ENCODE data around the gene HMGB1.

The HMGB1 gene

GRCh38 chr13:30465593-30466357 is at the start of gene HMGB1:
HMGB1 (minus strand) TSS chr13:30465936; CDS start chr13:30463680, 2,256 bp downstream.
- peak within 1 kb of the TSS in 4 of 5 donors; percentile 70 to 80 (median 76) for H3K4me3 ChIP-seq (ENCODE audit: low read depth in 1 of 5, low read length in 5 of 5)
- H3K9ac ChIP-seq (ENCODE audit: low read length in 5 of 5): peak within 1 kb of the TSS in 4 of 5 donors; percentile 64 to 93 (median 82)

GRCh38 chr13:30510811-30511371 is 45.2 kb upstream of the HMGB1 start:
- H3K9ac ChIP-seq (ENCODE audit: low read length in 5 of 5): no peak overlapping the region
- no peaks in the 10 kb centered on the region for H3K36me3 ChIP-seq (ENCODE audit: control insufficient read depth in 5 of 5, insufficient read depth in 5 of 5, low read length in 5 of 5)
- H3K27me3 ChIP-seq (ENCODE audit: control insufficient read depth in 5 of 5, insufficient read depth in 4 of 5, low read length in 5 of 5): no peaks in the 10 kb centered on the region
- H3K9me3 ChIP-seq (ENCODE audit: control insufficient read depth in 5 of 5, low read length in 5 of 5): no peaks in the 10 kb centered on the region
- no peak overlapping the region for H3K4me3 ChIP-seq (ENCODE audit: low read depth in 1 of 5, low read length in 5 of 5)
- H3K4me1 ChIP-seq (ENCODE audit: control insufficient read depth in 5 of 5, insufficient read depth in 5 of 5, low read length in 5 of 5): no peaks in the 10 kb centered on the region
- no peak overlapping the region for H3K27ac ChIP-seq (ENCODE audit: low read depth, low read length)

More at GRCh38 chr13:30465593-30466357, at the start of gene HMGB1:
- H3K36me3 ChIP-seq (ENCODE audit: control insufficient read depth in 5 of 5, insufficient read depth in 5 of 5, low read length in 5 of 5): peaks cover 5 to 12% (median 10%) of the 10 kb centered on the region in 5 donors
- no peaks in the 10 kb centered on the region for H3K27me3 ChIP-seq (ENCODE audit: control insufficient read depth in 5 of 5, insufficient read depth in 4 of 5, low read length in 5 of 5)
- peak within 1 kb of the TSS; percentile 94 for H3K27ac ChIP-seq (ENCODE audit: low read depth, low read length)
- peaks cover 3 to 38% (median 25%) of the 10 kb centered on the region in 5 donors for H3K4me1 ChIP-seq (ENCODE audit: control insufficient read depth in 5 of 5, insufficient read depth in 5 of 5, low read length in 5 of 5)
- no peaks in the 10 kb centered on the region for H3K9me3 ChIP-seq (ENCODE audit: control insufficient read depth in 5 of 5, low read length in 5 of 5)

- no peak overlapping the region for H3K27ac ChIP-seq (ENCODE audit: low read depth, low read length)
- H3K4me3 ChIP-seq (ENCODE audit: low read depth in 1 of 5, low read length in 5 of 5): no peak overlapping the region
- no peaks in the 10 kb centered on the region for H3K36me3 ChIP-seq (ENCODE audit: control insufficient read depth in 5 of 5, insufficient read depth in 5 of 5, low read length in 5 of 5)
- no peaks in the 10 kb centered on the region for H3K9me3 ChIP-seq (ENCODE audit: control insufficient read depth in 5 of 5, low read length in 5 of 5)
- H3K27me3 ChIP-seq (ENCODE audit: control insufficient read depth in 5 of 5, insufficient read depth in 4 of 5, low read length in 5 of 5): no peaks in the 10 kb centered on the region
- no peaks in the 10 kb centered on the region for H3K4me1 ChIP-seq (ENCODE audit: control insufficient read depth in 5 of 5, insufficient read depth in 5 of 5, low read length in 5 of 5)
- no peak overlapping the region for H3K9ac ChIP-seq (ENCODE audit: low read length in 5 of 5)
Measured at GRCh38 chr13:30510091-30510490, 44.4 kb upstream of the HMGB1 start.

GRCh38 chr13:30509254-30510050 is 43.7 kb upstream of the HMGB1 start:
- no peaks in the 10 kb centered on the region for H3K36me3 ChIP-seq (ENCODE audit: control insufficient read depth in 5 of 5, insufficient read depth in 5 of 5, low read length in 5 of 5)
- no peak overlapping the region for H3K27ac ChIP-seq (ENCODE audit: low read depth, low read length)
- H3K4me3 ChIP-seq (ENCODE audit: low read depth in 1 of 5, low read length in 5 of 5): no peak overlapping the region
- no peaks in the 10 kb centered on the region for H3K4me1 ChIP-seq (ENCODE audit: control insufficient read depth in 5 of 5, insufficient read depth in 5 of 5, low read length in 5 of 5)
- H3K9me3 ChIP-seq (ENCODE audit: control insufficient read depth in 5 of 5, low read length in 5 of 5): no peaks in the 10 kb centered on the region
- no peaks in the 10 kb centered on the region for H3K27me3 ChIP-seq (ENCODE audit: control insufficient read depth in 5 of 5, insufficient read depth in 4 of 5, low read length in 5 of 5)
- no peak overlapping the region for H3K9ac ChIP-seq (ENCODE audit: low read length in 5 of 5)

GRCh38 chr13:30504081-30504480 is 38.3 kb upstream of the HMGB1 start:
- Histone ChIP-seq H3K9ac (ENCODE audit: low read length in 5 of 5) (no peak overlapping the region), H3K4me1 (ENCODE audit: control insufficient read depth in 5 of 5, insufficient read depth in 5 of 5, low read length in 5 of 5) (no peaks in the 10 kb centered on the region), H3K4me3 (ENCODE audit: low read depth in 1 of 5, low read length in 5 of 5) (no peak overlapping the region), H3K27ac (ENCODE audit: low read depth, low read length) (no peak overlapping the region), H3K36me3 (ENCODE audit: control insufficient read depth in 5 of 5, insufficient read depth in 5 of 5, low read length in 5 of 5) (no peaks in the 10 kb centered on the region), H3K27me3 (ENCODE audit: control insufficient read depth in 5 of 5, insufficient read depth in 4 of 5, low read length in 5 of 5) (no peaks in the 10 kb centered on the region), H3K9me3 (ENCODE audit: control insufficient read depth in 5 of 5, low read length in 5 of 5) (no peaks in the 10 kb centered on the region)

GRCh38 chr13:30502237-30502636 is 36.5 kb upstream of the HMGB1 start:
- Histone ChIP-seq H3K4me1 (ENCODE audit: control insufficient read depth in 5 of 5, insufficient read depth in 5 of 5, low read length in 5 of 5) (no peaks in the 10 kb centered on the region), H3K9me3 (ENCODE audit: control insufficient read depth in 5 of 5, low read length in 5 of 5) (no peaks in the 10 kb centered on the region), H3K27me3 (ENCODE audit: control insufficient read depth in 5 of 5, insufficient read depth in 4 of 5, low read length in 5 of 5) (no peaks in the 10 kb centered on the region), H3K9ac (ENCODE audit: low read length in 5 of 5) (no peak overlapping the region), H3K27ac (ENCODE audit: low read depth, low read length) (no peak overlapping the region), H3K4me3 (ENCODE audit: low read depth in 1 of 5, low read length in 5 of 5) (no peak overlapping the region), H3K36me3 (ENCODE audit: control insufficient read depth in 5 of 5, insufficient read depth in 5 of 5, low read length in 5 of 5) (no peaks in the 10 kb centered on the region)

- no peak overlapping the region for H3K27ac ChIP-seq (ENCODE audit: low read depth, low read length)
- H3K27me3 ChIP-seq (ENCODE audit: control insufficient read depth in 5 of 5, insufficient read depth in 4 of 5, low read length in 5 of 5): no peaks in the 10 kb centered on the region
- no peaks in the 10 kb centered on the region for H3K36me3 ChIP-seq (ENCODE audit: control insufficient read depth in 5 of 5, insufficient read depth in 5 of 5, low read length in 5 of 5)
- no peaks in the 10 kb centered on the region for H3K9me3 ChIP-seq (ENCODE audit: control insufficient read depth in 5 of 5, low read length in 5 of 5)
- H3K9ac ChIP-seq (ENCODE audit: low read length in 5 of 5): no peak overlapping the region
- no peak overlapping the region for H3K4me3 ChIP-seq (ENCODE audit: low read depth in 1 of 5, low read length in 5 of 5)
- no peaks in the 10 kb centered on the region for H3K4me1 ChIP-seq (ENCODE audit: control insufficient read depth in 5 of 5, insufficient read depth in 5 of 5, low read length in 5 of 5)
Measured at GRCh38 chr13:30499338-30499737, 33.6 kb upstream of the HMGB1 start.

GRCh38 chr13:30496147-30496546 is 30.4 kb upstream of the HMGB1 start:
- no peak overlapping the region for H3K4me3 ChIP-seq (ENCODE audit: low read depth in 1 of 5, low read length in 5 of 5)
- H3K36me3 ChIP-seq (ENCODE audit: control insufficient read depth in 5 of 5, insufficient read depth in 5 of 5, low read length in 5 of 5): no peaks in the 10 kb centered on the region
- H3K27ac ChIP-seq (ENCODE audit: low read depth, low read length): no peak overlapping the region
- no peaks in the 10 kb centered on the region for H3K4me1 ChIP-seq (ENCODE audit: control insufficient read depth in 5 of 5, insufficient read depth in 5 of 5, low read length in 5 of 5)
- no peaks in the 10 kb centered on the region for H3K27me3 ChIP-seq (ENCODE audit: control insufficient read depth in 5 of 5, insufficient read depth in 4 of 5, low read length in 5 of 5)
- no peaks in the 10 kb centered on the region for H3K9me3 ChIP-seq (ENCODE audit: control insufficient read depth in 5 of 5, low read length in 5 of 5)
- H3K9ac ChIP-seq (ENCODE audit: low read length in 5 of 5): no peak overlapping the region

- H3K4me3 ChIP-seq (ENCODE audit: low read depth in 1 of 5, low read length in 5 of 5): no peak overlapping the region
Measured at GRCh38 chr13:30495746-30496145, 30.0 kb upstream of the HMGB1 start.

More at GRCh38 chr13:30495746-30496145, 30.0 kb upstream of the HMGB1 start:
- no peaks in the 10 kb centered on the region for H3K4me1 ChIP-seq (ENCODE audit: control insufficient read depth in 5 of 5, insufficient read depth in 5 of 5, low read length in 5 of 5)
- no peaks in the 10 kb centered on the region for H3K27me3 ChIP-seq (ENCODE audit: control insufficient read depth in 5 of 5, insufficient read depth in 4 of 5, low read length in 5 of 5)
- no peak overlapping the region for H3K27ac ChIP-seq (ENCODE audit: low read depth, low read length)
- H3K9me3 ChIP-seq (ENCODE audit: control insufficient read depth in 5 of 5, low read length in 5 of 5): no peaks in the 10 kb centered on the region
- H3K9ac ChIP-seq (ENCODE audit: low read length in 5 of 5): no peak overlapping the region
- H3K36me3 ChIP-seq (ENCODE audit: control insufficient read depth in 5 of 5, insufficient read depth in 5 of 5, low read length in 5 of 5): no peaks in the 10 kb centered on the region

Data from subcutaneous abdominal adipose tissue (tissue), 5 donors.